Upper lobe of left lung (tissue), 6 donors: ENCODE data around the gene RFK. TPM values are rescaled to one million over a fixed set of nuclear protein-coding genes. Genes with fewer than 3 reads are reported as not detected.
A peak's percentile ranks its signal among the peaks of the same experiment; 100 is the strongest.

Experiments used
- ATAC-seq, 2 donors: fragments of 200-7000 bp; cut with Tn5 transposase; one replicate each; pipeline ENCODE4 v1.9.1; 2022; ENCODE audit warnings: mild to moderate bottlenecking in 2 of 2, moderate library complexity in 2 of 2; ENCODE audit not compliant: low FRiP score in 2 of 2
- DNase-seq, 2 donors: peaks; one replicate each; pipeline ENCODE4 v3.0.0-alpha.2; 2019 to 2020
- H3K27ac ChIP-seq, 4 donors: fragments of 200-600 bp; sonication (generic); one replicate each; pipeline ENCODE4 v1.5.1; 2016 to 2019
- H3K27me3 ChIP-seq, 4 donors: fragments of 200-600 bp; sonication (generic); one replicate each; pipeline ENCODE4 v1.5.1; 2017 to 2019
- H3K36me3 ChIP-seq, 4 donors: fragments of 200-600 bp; sonication (generic); one replicate each; pipeline ENCODE4 v1.5.1; 2016 to 2019
- H3K4me1 ChIP-seq, 4 donors: fragments of 200-600 bp; sonication (generic); one replicate each; pipeline ENCODE4 v1.5.1; 2018 to 2019
- H3K4me3 ChIP-seq, 4 donors: fragments of 200-600 bp; sonication (generic); one replicate each; pipeline ENCODE4 v1.5.1; 2017 to 2019; ENCODE audit warnings: mild to moderate bottlenecking in 2 of 4, moderate library complexity in 1 of 4
- H3K9me3 ChIP-seq, 4 donors: fragments of 200-600 bp; sonication (generic); one replicate each; pipeline ENCODE4 v1.5.1; 2018 to 2019
- CTCF ChIP-seq, 6 experiments: fragments of 450-650 bp in 4 of 6; fragments of 200-600 bp in 2 of 6; sonication (generic) in 2 of 6; IDR thresholded peaks; one replicate each; pipeline ENCODE4 v1.5.1; 2016 to 2019; ENCODE audit warnings: antibody characterized with exemption in 6 of 6
- EP300 ChIP-seq, 4 donors: sonication (generic); formaldehyde crosslinking; IDR thresholded peaks; one replicate each; pipeline ENCODE4 v1.5.1; 2017; ENCODE audit warnings: antibody characterized with exemption in 4 of 4, control low read depth in 2 of 4
- POLR2A ChIP-seq, 4 donors: fragments of 450-650 bp; IDR thresholded peaks; one replicate each; pipeline ENCODE4 v1.5.1; 2016 to 2017; ENCODE audit warnings: antibody characterized with exemption in 4 of 4, mild to moderate bottlenecking in 2 of 4
- POLR2AphosphoS5 ChIP-seq, 2 donors: sonication (generic); formaldehyde crosslinking; IDR thresholded peaks; one replicate each; pipeline ENCODE4 v1.5.1; 2017; ENCODE audit warnings: antibody characterized with exemption in 2 of 2
- WGBS, 2 donors: methylation state at CpG; one replicate each; pipeline ENCODE4 v1.1.5; 2017 to 2018; 5-methylcytosine and 5-hydroxymethylcytosine counted together
- total RNA-seq, 6 donors: library from RNA; depleted of rRNA in 4 of 6; stranded (reverse); fragments of >200 nt in 4 of 6; gene quantifications; one replicate each; pipeline versions ENCODE4 v1.1.0 to v1.2.1, GENCODE V29; 2016 to 2021
- donor health status: DM: no; HTN: no; CAD: no; lungs with moderate emphysema.
- donor health status: DM: no; HTN: yes; CAD: no; lungs with severe emphysema.

RFK gene
- total RNA-seq, 6 donors from 2014 or later: 4.8 to 24.3 (median 14.7) TPM

DNA sequence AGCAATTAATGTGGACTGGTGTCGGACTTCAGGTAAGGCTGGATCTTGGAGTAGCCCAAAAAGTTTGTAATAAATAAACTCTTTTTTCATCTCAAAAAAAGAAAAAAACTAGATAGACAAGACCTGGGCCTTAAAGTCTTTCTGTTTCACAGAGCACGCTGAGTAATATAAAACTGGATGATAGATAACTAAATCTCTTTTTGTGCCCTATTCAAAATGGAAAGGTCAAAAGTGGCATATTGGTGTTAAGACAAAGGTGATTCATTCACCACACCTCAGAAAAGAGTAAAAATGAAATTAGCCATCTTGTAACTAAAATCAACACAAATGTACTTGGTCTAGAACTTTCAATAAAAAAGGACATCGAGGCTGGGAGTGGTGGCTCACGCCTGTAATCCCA lies 30.3 kb upstream of the RFK start:
- TF ChIP-seq POLR2AphosphoS5 (IDR thresholded peaks at IDR 0.05) (no peak), CTCF (IDR thresholded peaks at IDR 0.05) (no peak)
- H3K27me3 ChIP-seq: no peaks in the 10 kb centered on the region
- no peak overlapping the region for H3K27ac ChIP-seq
- H3K4me3 ChIP-seq: no peak overlapping the region
- ATAC-seq (no peak), DNase-seq (no peak)
- no peaks in the 10 kb centered on the region for H3K4me1 ChIP-seq
- WGBS, 2 donors: 89% methylated on average over 4 of the region's 4 CpGs
- H3K36me3 ChIP-seq: no peaks in the 10 kb centered on the region
- no peaks in the 10 kb centered on the region for H3K9me3 ChIP-seq

- Histone ChIP-seq H3K9me3 (no peaks in the 10 kb centered on the region), H3K36me3 (no peaks in the 10 kb centered on the region), H3K27me3 (no peaks in the 10 kb centered on the region), H3K4me3 (no peak overlapping the region), H3K4me1 (no peaks in the 10 kb centered on the region), H3K27ac (no peak overlapping the region)
- DNase-seq (no peak), ATAC-seq (no peak)
- WGBS, 2 donors: 75 to 90% methylated on average over 1 to 2 of the region's 2 CpGs
- TF ChIP-seq POLR2AphosphoS5 (IDR thresholded peaks at IDR 0.05): no peak
- TF ChIP-seq POLR2A (IDR thresholded peaks at IDR 0.05): no peak
- TF ChIP-seq EP300 (IDR thresholded peaks at IDR 0.05): no peak
- TF ChIP-seq CTCF (IDR thresholded peaks at IDR 0.05): no peak
These were observed 29.3 kb upstream of the RFK start for GRCh38 chr9:76423216-76424177.

- Histone ChIP-seq H3K36me3 (no peaks in the 10 kb centered on the region), H3K9me3 (no peaks in the 10 kb centered on the region), H3K4me1 (peaks cover 0 to 4% (median 0%) of the 10 kb centered on the region in 4 donors), H3K27ac (no peak overlapping the region), H3K27me3 (no peaks in the 10 kb centered on the region), H3K4me3 (no peak overlapping the region)
- no peak for DNase-seq
- TF ChIP-seq CTCF (IDR thresholded peaks at IDR 0.05) (peak in 4 of 6 experiments; percentile 30 to 41 (median 39)), POLR2A (IDR thresholded peaks at IDR 0.05) (no peak)
- ATAC-seq: peak in 1 of 2 donors; percentile 65
- WGBS, 2 donors: 68 to 85% methylated on average over 2 of the region's 2 CpGs
These were observed 25.7 kb upstream of the RFK start for GRCh38 chr9:76419782-76420380.

- Histone ChIP-seq H3K27me3 (no peaks in the 10 kb centered on the region), H3K36me3 (no peaks in the 10 kb centered on the region), H3K4me3 (no peak overlapping the region), H3K9me3 (peaks cover 0 to 3% (median 0%) of the 10 kb centered on the region in 4 donors), H3K27ac (no peak overlapping the region), H3K4me1 (peaks cover 0 to 4% (median 0%) of the 10 kb centered on the region in 4 donors)
- 0 to 36% methylated on average over 1 of the region's 1 CpG for whole genome bisulfite sequencing, 2 donors
- no peak for DNase-seq
- no peak for ATAC-seq
- TF ChIP-seq EP300 (IDR thresholded peaks at IDR 0.05) (no peak), POLR2AphosphoS5 (IDR thresholded peaks at IDR 0.05) (no peak), POLR2A (IDR thresholded peaks at IDR 0.05) (no peak), CTCF (IDR thresholded peaks at IDR 0.05) (no peak)
These were observed 23.2 kb upstream of the RFK start for GRCh38 chr9:76417394-76417793.
